ENCODE data around the gene CIDEA.

- TF ChIP-seq EP300 (IDR thresholded peaks at IDR 0.05) (no peak), POLR2A (IDR thresholded peaks at IDR 0.05; ENCODE audit: low read depth) (no peak), CTCF (IDR thresholded peaks at IDR 0.05) (no peak)
Observed at GRCh38 chr18:12304351-12305210, 50.4 kb downstream of the CIDEA start.
